Right lobe of liver (tissue), 4 donors: ENCODE results near the gene RAN.

Experiments used
- CTCF ChIP-seq, 4 donors: fragments of 200-600 bp in 3 of 4; fragments of 450-650 bp in 1 of 4; IDR thresholded peaks; one replicate each; pipeline versions ENCODE4 v1.5.1 to v1.8.0; 2016 to 2022; ENCODE audit warnings: antibody characterized with exemption in 4 of 4, mild to moderate bottlenecking in 2 of 4
- POLR2A ChIP-seq: fragments of 450-650 bp; IDR thresholded peaks from one replicate; pipeline ENCODE4 v1.6.1; 2017; ENCODE audit warnings: antibody characterized with exemption, mild to moderate bottlenecking
- donor health status: DM: no; HTN: no; CAD: no.
- donor health status: DM: no; HTN: no; CAD: no.
- donor health status: DM: no; HTN: yes; CAD: no.

DNA sequence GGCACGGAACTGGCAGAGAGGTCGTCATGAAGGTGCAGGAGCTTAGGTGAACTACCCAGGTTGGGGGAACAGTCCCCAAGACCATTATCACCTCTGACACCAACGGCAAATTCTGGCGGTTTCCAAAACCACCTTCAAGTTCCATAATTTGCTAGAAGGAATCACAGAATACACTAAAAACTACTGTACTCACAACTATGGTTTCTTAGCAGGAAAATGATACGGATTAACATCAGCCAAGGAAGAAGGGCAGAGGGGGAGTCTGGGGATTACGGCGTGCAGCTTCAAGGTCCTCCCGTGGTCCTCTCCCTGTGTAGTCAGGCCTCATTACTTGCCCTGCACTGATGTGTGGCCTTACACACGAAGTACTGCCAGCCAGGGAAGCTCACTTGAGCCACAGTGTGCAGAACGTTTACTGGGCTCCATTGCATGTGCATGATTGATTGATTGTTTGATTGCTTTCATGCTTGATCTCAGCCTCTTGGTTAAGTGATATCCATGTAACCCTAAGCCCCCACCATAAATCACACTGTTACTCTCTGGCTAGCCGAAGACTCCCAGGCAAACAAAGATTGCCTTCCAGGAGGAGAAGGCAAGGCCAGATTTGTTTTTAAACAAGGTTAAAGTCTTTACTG is 32.0 kb upstream of the RAN start:
- TF ChIP-seq CTCF (IDR thresholded peaks at IDR 0.05) (peak in 1 of 4 donors; percentile 1), POLR2A (no peak)
